Measurements from ENCODE around the gene OCEL1.

OCEL1 gene

GRCh38 chr19:17240062-17240752 is 14.2 kb downstream of the OCEL1 start:
- no peak for DNase-seq (ENCODE audit: low read depth)

GRCh38 chr19:17240826-17241399 is 14.9 kb downstream of the OCEL1 start:
- DNase-seq (ENCODE audit: low read depth) = no peak

DNA sequence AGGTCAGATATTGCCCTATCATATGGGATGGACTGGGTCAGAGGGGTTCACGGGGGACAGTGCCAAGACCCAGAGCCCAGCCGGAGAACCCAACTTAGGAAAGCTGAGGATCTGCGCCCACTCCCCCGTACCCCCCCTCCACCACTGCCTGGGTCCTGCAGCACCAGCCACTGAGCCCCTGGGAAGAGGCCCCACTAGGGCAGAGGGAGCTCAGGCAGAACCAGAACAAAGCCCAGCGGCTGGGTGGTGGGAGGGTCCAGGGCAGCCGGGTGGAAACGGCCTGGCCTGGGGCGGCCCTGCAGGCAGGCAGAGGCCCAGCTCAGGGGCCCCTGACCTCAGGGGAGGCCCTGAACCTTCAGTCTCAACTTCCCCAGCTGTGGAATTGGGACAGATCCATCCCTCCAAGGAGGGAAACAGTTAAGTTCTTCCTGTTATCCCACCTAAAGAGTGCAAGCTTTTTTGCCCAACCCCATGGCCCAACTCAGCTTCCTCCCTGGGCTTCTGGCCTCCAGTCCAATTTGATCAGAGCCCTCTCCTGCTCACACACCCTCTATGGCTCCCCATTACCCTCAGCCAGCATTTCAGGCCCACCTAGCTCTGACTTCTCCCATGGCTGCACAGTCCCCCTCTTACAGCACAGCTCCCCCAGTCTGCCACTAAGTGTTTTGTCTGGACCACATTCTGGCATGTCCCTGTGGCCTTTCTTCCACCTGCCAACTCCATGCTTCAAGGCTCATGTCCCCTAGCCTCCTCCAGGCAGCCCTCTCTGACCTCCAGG is 16.6 kb downstream of the OCEL1 start:
- no peak for DNase-seq (ENCODE audit: low read depth)

DNA sequence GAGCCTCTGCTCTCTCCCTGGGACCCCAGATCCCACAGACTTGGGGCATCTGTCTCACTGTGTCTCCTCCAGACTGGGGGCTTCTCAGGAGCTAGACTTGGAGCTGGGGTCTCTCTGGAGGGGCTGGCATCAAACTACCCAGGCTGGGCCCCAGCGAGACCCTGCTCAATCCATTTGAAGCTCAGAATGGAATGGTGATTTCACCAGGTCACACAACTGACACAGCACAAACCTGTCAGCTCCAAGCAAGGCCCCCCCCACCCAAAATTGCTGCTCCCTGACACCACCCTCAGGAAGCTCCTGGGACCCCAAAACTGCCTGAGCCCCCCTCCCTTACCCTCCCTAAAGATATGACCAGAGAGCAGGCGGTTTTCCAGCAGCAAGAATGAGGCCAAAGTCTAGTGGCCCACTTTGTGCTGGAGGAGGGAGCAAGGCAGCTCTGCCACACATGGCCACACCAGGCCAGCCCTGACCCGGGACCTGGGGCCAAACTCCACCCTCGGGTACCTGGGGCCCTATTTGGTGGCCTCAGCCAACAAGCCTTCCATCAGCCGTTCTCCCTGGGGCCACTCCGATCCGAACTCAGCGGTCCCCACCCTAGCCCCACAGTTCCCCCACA is 17.3 kb downstream of the OCEL1 start:
- DNase-seq (ENCODE audit: low read depth) = no peak

- no peak for DNase-seq (ENCODE audit: low read depth)
These were observed 18.0 kb downstream of the OCEL1 start for GRCh38 chr19:17243830-17244617.

DNA sequence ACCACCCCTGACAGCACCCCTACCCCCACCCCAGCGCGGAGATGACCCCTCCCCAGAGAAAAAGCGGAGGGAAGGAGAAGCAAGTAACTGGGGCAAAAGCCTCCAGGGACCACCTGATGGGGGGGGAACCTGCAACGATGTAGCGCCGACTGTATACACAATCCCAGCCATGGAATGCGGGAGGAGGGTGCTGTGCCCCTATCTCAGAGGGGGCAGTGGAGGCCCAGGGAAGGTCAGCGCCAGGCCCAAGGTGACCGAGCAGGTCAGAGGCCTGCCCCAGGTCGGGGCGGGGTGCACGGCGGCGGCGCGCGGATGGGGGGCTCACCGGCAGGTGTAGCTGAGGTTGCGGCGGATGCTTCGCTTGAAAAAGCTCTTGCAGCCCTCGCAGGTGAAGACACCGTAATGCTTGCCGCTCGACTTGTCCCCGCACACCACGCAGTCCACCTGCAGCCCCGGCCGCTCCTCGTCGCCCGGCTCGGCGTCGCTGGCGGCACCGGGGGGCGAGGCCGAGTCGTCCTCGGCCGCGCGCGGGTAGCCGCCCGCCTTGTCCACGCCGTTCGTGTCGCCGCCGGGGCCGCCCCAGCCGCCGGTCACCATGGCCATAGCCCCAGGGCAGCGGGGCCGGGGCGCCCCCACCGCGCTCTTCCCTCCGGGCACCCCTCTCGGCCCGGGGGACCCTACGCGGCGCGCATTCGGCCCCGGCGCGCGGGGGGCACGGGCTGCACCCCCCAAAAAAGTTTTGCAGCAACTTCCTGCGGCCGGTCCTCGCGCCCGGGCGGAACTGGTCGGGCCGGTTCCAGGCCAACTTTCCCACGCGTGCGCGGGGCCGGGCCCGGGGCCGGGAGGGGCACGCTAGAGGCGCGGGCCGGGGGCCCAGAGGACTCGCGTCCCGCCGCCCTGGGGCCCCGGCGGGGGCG is 18.9 kb downstream of the OCEL1 start:
- no peak for DNase-seq (ENCODE audit: low read depth)

DNA sequence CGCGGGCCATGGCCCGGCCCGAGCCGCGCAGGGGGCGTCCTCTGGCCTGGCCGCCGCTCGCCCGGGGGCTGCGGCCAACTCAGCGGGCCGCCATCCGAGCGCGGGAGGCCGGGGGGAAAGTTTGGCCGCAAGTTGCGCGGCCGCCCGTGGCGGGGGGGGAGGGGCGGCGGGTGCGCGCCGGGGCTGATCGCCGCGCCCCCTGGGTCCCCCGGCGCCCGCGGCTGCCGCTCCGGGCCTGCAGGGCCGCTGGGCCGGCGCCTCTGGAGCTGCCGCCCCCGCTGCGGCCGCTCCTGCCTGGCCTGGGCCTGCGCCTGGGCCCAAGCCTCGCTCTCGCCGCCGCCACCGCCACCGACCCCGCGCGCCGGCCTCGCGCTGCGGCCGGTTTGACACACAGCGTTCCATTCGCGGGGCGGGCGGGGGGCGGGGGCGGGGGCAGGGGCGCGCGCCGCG is 19.5 kb downstream of the OCEL1 start, which contains the start of gene NR2F6:
Gene NR2F6 (minus strand): TSS at position 385 of the 450 bp plus-strand sequence. CDS start 699 bp downstream, outside the sequence.
- no peak for DNase-seq (ENCODE audit: low read depth)

- no peak for DNase-seq (ENCODE audit: low read depth)
These were observed 20.8 kb downstream of the OCEL1 start for GRCh38 chr19:17246681-17247425.

GRCh38 chr19:17248011-17248776 is 22.2 kb downstream of the OCEL1 start:
- DNase-seq (ENCODE audit: low read depth) = no peak

DNA sequence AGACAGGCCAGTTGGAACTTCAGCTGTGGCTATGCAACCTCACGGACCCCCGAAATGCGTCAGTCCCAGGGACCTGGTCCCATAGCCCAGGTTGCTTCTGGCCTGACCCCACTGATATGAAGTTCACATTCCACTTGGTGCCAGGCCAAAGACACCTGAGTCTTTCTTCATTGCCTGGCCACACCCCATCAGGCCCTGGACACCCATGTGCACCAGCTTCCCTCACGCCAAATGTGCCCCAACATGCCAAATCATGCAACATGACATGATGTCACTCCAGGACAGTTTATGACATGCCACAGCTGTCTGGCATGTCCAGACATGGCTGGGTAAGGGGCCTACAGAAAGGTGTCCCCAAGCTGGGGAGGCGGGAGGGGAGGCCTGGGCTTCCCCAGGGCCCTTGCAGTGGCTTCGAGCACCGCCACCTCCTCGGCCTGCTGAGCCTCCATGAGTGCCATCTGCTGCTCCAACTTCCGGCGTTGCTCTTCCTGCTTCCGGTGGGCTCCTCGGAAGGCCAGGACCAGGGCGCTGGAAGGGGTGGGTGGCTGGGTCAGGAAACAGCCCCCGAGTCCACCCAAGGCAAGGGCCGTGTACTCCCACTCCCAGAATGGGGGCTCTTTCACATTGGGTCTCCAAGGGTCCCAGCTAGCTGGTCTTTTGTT is 24.0 kb downstream of the OCEL1 start:
- DNase-seq (ENCODE audit: low read depth) = no peak

DNA sequence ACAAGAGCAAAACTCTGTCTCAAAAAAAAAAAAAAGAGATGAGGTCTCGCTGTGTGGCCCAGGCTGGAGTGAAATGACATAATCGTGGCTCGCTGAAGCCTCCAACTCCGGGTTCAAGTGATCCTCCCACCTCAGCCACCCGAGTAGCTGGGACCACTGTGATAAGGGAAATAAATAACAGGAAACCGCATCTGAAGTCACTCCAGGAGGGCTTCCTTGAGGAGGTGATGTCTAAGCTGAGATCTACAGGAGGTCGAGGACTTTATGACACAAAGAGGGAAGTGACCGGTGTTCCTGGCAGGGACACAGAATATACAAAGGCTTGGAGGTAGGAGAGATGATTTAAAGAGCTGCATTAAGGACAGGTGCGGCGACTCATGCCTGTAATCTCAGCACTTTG is 28.6 kb downstream of the OCEL1 start:
- DNase-seq (ENCODE audit: low read depth) = no peak

- DNase-seq (ENCODE audit: low read depth) = no peak
These were observed 29.2 kb downstream of the OCEL1 start for GRCh38 chr19:17255150-17255621.

DNA sequence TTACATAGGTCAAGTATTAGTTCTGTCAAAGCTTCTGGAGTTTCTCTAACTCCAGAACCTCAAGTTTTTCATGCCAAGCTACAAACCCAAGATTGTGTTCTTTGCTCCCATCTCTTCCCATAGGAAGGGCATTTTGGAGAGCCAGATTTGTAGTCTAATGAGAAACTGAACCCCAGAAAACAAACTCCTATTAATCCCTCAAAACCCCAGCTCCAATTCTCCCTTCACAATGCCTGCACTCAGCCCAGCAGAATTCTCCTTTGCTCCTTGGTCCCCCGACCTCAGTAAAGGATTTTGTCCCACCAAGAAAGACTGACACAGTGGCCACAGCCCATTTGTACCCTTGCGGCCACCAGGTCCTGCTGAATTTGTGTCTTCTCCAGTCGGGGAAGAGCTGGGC is 30.1 kb downstream of the OCEL1 start:
- DNase-seq (ENCODE audit: low read depth) = no peak

GRCh38 chr19:17259118-17259780 is 33.2 kb downstream of the OCEL1 start:
- DNase-seq (ENCODE audit: low read depth) = no peak

DNA sequence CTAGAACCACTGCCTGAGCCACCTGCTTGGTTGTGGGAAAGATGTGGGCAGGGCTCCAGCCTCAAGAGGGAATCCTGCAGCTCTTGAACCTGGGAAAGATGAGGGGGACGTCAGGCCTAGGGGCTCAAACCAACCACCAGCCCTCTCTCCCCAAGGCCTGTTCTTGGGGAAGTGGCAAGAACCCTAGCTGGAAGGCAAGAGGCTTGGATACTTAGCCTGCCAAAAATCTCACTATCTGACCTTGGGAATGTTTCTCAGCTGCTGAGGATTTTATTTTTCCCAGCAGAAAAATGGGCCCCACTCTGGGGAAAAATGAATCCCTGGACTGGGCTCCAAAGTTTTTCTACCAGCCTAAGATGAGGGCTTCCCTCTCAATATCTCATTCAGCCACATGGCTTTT is 33.9 kb downstream of the OCEL1 start:
- no peak for DNase-seq (ENCODE audit: low read depth)

GRCh38 chr19:17260842-17261325 is 34.9 kb downstream of the OCEL1 start:
- DNase-seq (ENCODE audit: low read depth) = no peak

DNA sequence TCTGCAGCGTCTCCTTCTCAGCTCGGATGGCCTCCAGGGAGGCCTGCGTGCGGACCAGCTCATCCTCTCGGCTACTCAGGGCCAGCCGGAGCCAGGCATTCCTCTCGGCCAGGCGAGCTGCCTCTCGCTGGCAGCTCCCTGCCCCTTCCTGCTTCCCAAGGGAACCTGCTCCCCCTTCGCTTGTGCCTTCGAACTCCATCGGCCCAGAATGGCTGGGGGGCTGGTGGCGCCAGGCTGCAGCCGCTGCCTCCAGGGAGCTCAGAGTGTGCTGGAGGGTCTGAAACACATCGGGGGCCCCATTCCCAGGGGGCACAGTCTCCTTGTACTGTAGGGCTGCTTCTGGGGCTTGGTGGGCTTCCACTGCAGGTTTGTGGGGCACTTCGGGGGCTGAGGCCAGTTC is 36.5 kb downstream of the OCEL1 start:
- no peak for DNase-seq (ENCODE audit: low read depth)
